ENCODE data around the gene PCP2.

DNA sequence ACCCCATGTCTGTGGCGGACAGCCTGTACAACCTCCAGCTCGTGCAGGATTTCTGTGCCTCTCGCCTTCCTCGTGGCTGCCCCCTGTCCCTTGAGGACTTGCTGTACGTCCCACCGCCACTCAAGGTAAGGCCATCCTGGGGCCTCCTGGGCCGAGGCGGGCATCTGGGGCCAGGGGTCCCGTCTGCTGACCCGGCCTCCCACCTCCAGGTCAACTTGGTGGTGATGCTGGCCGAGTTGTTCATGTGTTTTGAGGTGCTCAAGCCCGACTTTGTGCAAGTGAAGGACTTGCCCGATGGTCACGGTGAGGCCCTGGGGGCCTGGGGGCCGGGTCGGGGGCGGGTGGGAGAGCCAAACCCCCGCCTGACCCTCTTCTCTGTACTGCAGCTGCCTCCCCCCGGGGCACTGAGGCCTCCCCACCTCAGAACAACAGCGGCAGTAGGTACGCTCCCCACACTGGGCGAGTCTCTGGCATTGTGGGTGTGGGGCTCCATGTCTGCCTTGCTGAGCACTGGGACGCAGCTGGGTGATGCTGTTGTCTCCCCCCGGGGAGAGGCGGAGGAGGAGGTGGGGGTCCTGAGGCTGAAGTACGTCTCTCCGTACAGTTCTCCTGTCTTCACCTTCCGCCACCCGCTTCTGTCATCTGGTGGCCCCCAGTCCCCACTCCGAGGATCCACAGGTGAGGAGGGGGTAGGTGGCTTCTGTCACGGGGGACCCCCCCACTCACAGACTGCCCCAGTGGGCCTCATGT, 22.9 kb downstream of the PCP2 start:
- TF ChIP-seq, protein P1, sequence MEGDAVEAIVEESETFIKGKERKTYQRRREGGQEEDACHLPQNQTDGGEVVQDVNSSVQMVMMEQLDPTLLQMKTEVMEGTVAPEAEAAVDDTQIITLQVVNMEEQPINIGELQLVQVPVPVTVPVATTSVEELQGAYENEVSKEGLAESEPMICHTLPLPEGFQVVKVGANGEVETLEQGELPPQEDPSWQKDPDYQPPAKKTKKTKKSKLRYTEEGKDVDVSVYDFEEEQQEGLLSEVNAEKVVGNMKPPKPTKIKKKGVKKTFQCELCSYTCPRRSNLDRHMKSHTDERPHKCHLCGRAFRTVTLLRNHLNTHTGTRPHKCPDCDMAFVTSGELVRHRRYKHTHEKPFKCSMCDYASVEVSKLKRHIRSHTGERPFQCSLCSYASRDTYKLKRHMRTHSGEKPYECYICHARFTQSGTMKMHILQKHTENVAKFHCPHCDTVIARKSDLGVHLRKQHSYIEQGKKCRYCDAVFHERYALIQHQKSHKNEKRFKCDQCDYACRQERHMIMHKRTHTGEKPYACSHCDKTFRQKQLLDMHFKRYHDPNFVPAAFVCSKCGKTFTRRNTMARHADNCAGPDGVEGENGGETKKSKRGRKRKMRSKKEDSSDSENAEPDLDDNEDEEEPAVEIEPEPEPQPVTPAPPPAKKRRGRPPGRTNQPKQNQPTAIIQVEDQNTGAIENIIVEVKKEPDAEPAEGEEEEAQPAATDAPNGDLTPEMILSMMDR (IDR thresholded peaks at IDR 0.05): no peak
- TF ChIP-seq POLR2A (IDR thresholded peaks at IDR 0.05): no peak

Measured in Peyer's patch (tissue), 4 donors.